Measurements from ENCODE around the gene TMEM231.

The TMEM231 gene

GRCh38 chr16:75488322-75488721, 67.7 kb downstream of the TMEM231 start:
- no peak for DNase-seq (ENCODE audit: low spot score)
